Measurements from ENCODE around the gene CNNM3. TPM values are rescaled to one million over a fixed set of nuclear protein-coding genes. Genes with fewer than 3 reads are reported as not detected.

The CNNM3 gene
- polyA plus RNA-seq, 1 experiment: 9.8 TPM

- POLR2A ChIA-PET: no interaction called here
These were observed 67.2 kb downstream of the CNNM3 start for GRCh38 chr2:96883306-96883705.

More at GRCh38 chr2:96883306-96883705, 67.2 kb downstream of the CNNM3 start:
- no peak for DNase-seq (ENCODE audit: low read depth)
- CTCF ChIA-PET: no interaction called here
- Histone ChIP-seq H3K27me3 (ENCODE audit: control insufficient read depth, insufficient read depth, low read length) (peaks cover 3% of the 10 kb centered on the region; the same call in 1 of the 2 replicates), H3K36me3 (ENCODE audit: control insufficient read depth, insufficient read depth, low read length) (no peaks in the 10 kb centered on the region), H3K4me3 (ENCODE audit: low read depth, low read length) (no peak overlapping the region)
- no peak for TF ChIP-seq CTCF (IDR thresholded peaks at IDR 0.05; ENCODE audit: insufficient read depth, low read depth, low read length)

Small RNA genes lying within 50 kb of the gene (small RNA-seq; reads per million reads assigned to genes)
- not detected for gene MIR3127 (ENCODE audit: insufficient read length, low read depth, low replicate concordance)

Other genes with a start within 250 kb of the CNNM3 start
- 15.2 and 28.3 TPM in 2 replicates for gene KANSL3, start 178.0 kb upstream of the CNNM3 start, polyA plus RNA-seq (2011; rRNA removed)
- 0.07 and 0.09 TPM in 2 replicates for gene FER1L5, start 173.5 kb upstream of the CNNM3 start, polyA plus RNA-seq (2011; rRNA removed)
- gene LMAN2L, start 76.2 kb upstream of the CNNM3 start, polyA plus RNA-seq (2011; rRNA removed): 29.6 and 30.8 TPM in 2 replicates
- 4.4 and 7.2 TPM in 2 replicates for gene CNNM4, start 55.4 kb upstream of the CNNM3 start, polyA plus RNA-seq (2011; rRNA removed)
- 0.85 and 1.4 TPM in 2 replicates for gene ANKRD23, start 27.8 kb downstream of the CNNM3 start, polyA plus RNA-seq (2011; rRNA removed)
- 6.8 and 8.1 TPM in 2 replicates for gene ANKRD39, start 41.7 kb downstream of the CNNM3 start, polyA plus RNA-seq (2011; rRNA removed)
- gene SEMA4C, start 53.8 kb downstream of the CNNM3 start, polyA plus RNA-seq (2011; rRNA removed): 16.4 and 29.7 TPM in 2 replicates
- gene FAM178B, start 170.3 kb downstream of the CNNM3 start, polyA plus RNA-seq (2011; rRNA removed): not detected in 2 replicates

Data from BJ (cell line).